CD14-positive monocyte (primary cell): ENCODE measurements around the gene C16orf96. TPM values are rescaled to one million over a fixed set of nuclear protein-coding genes. Genes with fewer than 3 reads are reported as not detected.

Experiments
- DNase-seq, 3 donors: peaks; one replicate each; pipeline ENCODE4 v3.0.0-alpha.2; 2011 to 2022
- H2AFZ ChIP-seq: 2 replicates; pipeline ENCODE4 v1.6.0; 2012; ENCODE audit warnings: mild to moderate bottlenecking, low read depth, low read length, inconsistent platforms; ENCODE audit not compliant: insufficient read depth, poor library complexity, severe bottlenecking
- H3K27ac ChIP-seq, 2 donors: 1 replicate in 1 of 2; 2 replicates in 1 of 2; pipeline ENCODE4 v1.5.1; 2012 to 2013; ENCODE audit warnings: low read length in 2 of 2, control low read depth in 1 of 2, inconsistent platforms in 1 of 2, low read depth in 1 of 2, mild to moderate bottlenecking in 1 of 2
- H3K27me3 ChIP-seq, 2 donors: one replicate each; pipeline versions ENCODE4 v1.6.0 to v1.6.1; 2011 to 2013; ENCODE audit warnings: low read length in 2 of 2; ENCODE audit not compliant: control insufficient read depth in 2 of 2, insufficient read depth in 2 of 2
- H3K36me3 ChIP-seq, 2 donors: replicated peaks in 1 of 2; 1 replicate in 1 of 2; 2 replicates in 1 of 2; pipeline versions ENCODE4 v1.5.1 to v1.6.1; 2012 to 2013; ENCODE audit warnings: low read length in 2 of 2, control low read depth in 1 of 2, inconsistent platforms in 1 of 2, mild to moderate bottlenecking in 1 of 2; ENCODE audit not compliant: insufficient read depth in 2 of 2, control insufficient read depth in 1 of 2
- H3K4me1 ChIP-seq, 2 donors: 1 replicate in 1 of 2; 2 replicates in 1 of 2; pipeline versions ENCODE4 v1.5.1 to v1.6.1; 2012 to 2013; ENCODE audit warnings: low read length in 2 of 2, control low read depth in 1 of 2, inconsistent platforms in 1 of 2, mild to moderate bottlenecking in 1 of 2, moderate library complexity in 1 of 2; ENCODE audit not compliant: insufficient read depth in 2 of 2, control insufficient read depth in 1 of 2
- H3K4me2 ChIP-seq: replicated peaks from 2 replicates; pipeline ENCODE3; 2012; ENCODE audit warnings: low read length, moderate library complexity, mild to moderate bottlenecking; ENCODE audit not compliant: poor library complexity, severe bottlenecking; ENCODE audit errors: extremely low read depth
- H3K4me3 ChIP-seq, 3 experiments: fragments of 200-600 bp in 1 of 3; sonication (generic) in 1 of 3; replicated peaks in 1 of 3; 1 replicate in 2 of 3; 2 replicates in 1 of 3; pipeline ENCODE4 v1.5.1; 2011 to 2013; ENCODE audit warnings: low read length in 3 of 3, mild to moderate bottlenecking in 3 of 3, control low read depth in 2 of 3, low read depth in 2 of 3, inconsistent platforms in 1 of 3, moderate library complexity in 1 of 3
- H3K79me2 ChIP-seq: 2 replicates; pipeline ENCODE4 v1.6.0; 2012; ENCODE audit warnings: mild to moderate bottlenecking, control low read depth, inconsistent platforms, low read length, moderate library complexity; ENCODE audit not compliant: insufficient read depth
- H3K9ac ChIP-seq: 2 replicates; pipeline ENCODE4 v1.6.0; 2017; ENCODE audit warnings: low read length, mild to moderate bottlenecking; ENCODE audit not compliant: insufficient read depth, poor library complexity, severe bottlenecking
- H3K9me3 ChIP-seq, 2 donors: replicated peaks in 1 of 2; 1 replicate in 1 of 2; 2 replicates in 1 of 2; pipeline versions ENCODE4 v1.5.1 to v1.6.1; 2012 to 2013; ENCODE audit warnings: low read length in 2 of 2, control low read depth in 1 of 2; ENCODE audit not compliant: control insufficient read depth in 1 of 2, insufficient read depth in 1 of 2
- H4K20me1 ChIP-seq: 2 replicates; pipeline ENCODE4 v1.6.0; 2012; ENCODE audit warnings: mild to moderate bottlenecking, low read length, control low read depth, moderate library complexity; ENCODE audit not compliant: insufficient read depth
- H3K27ac Mint-ChIP-seq, 7 donors: one replicate each; pipeline ENCODE4 v1.8.0; 2020; ENCODE audit warnings: mild to moderate bottlenecking in 7 of 7, mixed read lengths in 7 of 7, moderate library complexity in 6 of 7, inconsistent platforms in 2 of 7
- H3K27me3 Mint-ChIP-seq, 3 donors: one replicate each; pipeline ENCODE4 v1.8.0; 2021 to 2022; ENCODE audit warnings: low read depth in 3 of 3, mild to moderate bottlenecking in 3 of 3, mixed read lengths in 3 of 3, moderate library complexity in 3 of 3, inconsistent platforms in 1 of 3
- H3K36me3 Mint-ChIP-seq, 2 donors: one replicate each; pipeline ENCODE4 v1.8.0; 2020; ENCODE audit warnings: mixed read lengths in 2 of 2, inconsistent platforms in 1 of 2, mild to moderate bottlenecking in 1 of 2
- H3K4me1 Mint-ChIP-seq: one replicate; pipeline ENCODE4 v1.8.0; 2020; ENCODE audit warnings: mild to moderate bottlenecking, mixed read lengths
- H3K4me3 Mint-ChIP-seq, 2 donors: one replicate each; pipeline ENCODE4 v1.8.0; 2020; ENCODE audit warnings: mild to moderate bottlenecking in 2 of 2, mixed read lengths in 2 of 2, moderate library complexity in 1 of 2
- H3K9me3 Mint-ChIP-seq, 7 donors: one replicate each; pipeline ENCODE4 v1.8.0; 2020 to 2022; ENCODE audit warnings: mixed read lengths in 7 of 7, mild to moderate bottlenecking in 6 of 7, moderate library complexity in 6 of 7, inconsistent platforms in 2 of 7
- CTCF ChIP-seq: fragments of 200-600 bp; IDR thresholded peaks from one replicate; pipeline ENCODE4 v1.8.0; 2022; ENCODE audit warnings: antibody characterized with exemption, mild to moderate bottlenecking
- WGBS: methylation state at CpG from one replicate; pipeline ENCODE4 v1.1.5; 2013; ENCODE audit warnings: missing lambda C conversion rate; ENCODE audit not compliant: insufficient coverage; 5-methylcytosine and 5-hydroxymethylcytosine counted together
- intact Hi-C, 2 donors: fragments of 100-400 bp; cut with micrococcal nuclease; formaldehyde crosslinking; loops; one replicate each; pipeline versions ENCODE4 v1.15.0 to v1.15.1; 2023
- polyA plus RNA-seq, 3 donors: library from polyadenylated mRNA; depleted of rRNA in 1 of 3; unstranded in 2 of 3; stranded (reverse) in 1 of 3; fragments of 300-500 nt in 2 of 3; fragments of >200 nt in 1 of 3; fragmentation: Illumina TruSeq in 2 of 3; gene quantifications; 1 replicate in 2 of 3; 2 replicates in 1 of 3; pipeline ENCODE4 v1.2.3, GENCODE V29; 2012 to 2021

Gene C16orf96
- polyA plus RNA-seq, 3 donors = 0.13 TPM; not detected in 2

- no peak for DNase-seq
- Histone ChIP-seq H3K4me2 (no peak overlapping the region), H3K9ac (no peak overlapping the region), H2AFZ (no peak overlapping the region), H3K9me3 (peaks cover 0 to 11% of the 10 kb centered on the region in 2 donors), H3K27ac (no peak overlapping the region), H3K4me1 (no peaks in the 10 kb centered on the region), H3K4me3 (no peak overlapping the region), H3K79me2 (no peaks in the 10 kb centered on the region), H3K36me3 (no peaks in the 10 kb centered on the region), H4K20me1 (no peaks in the 10 kb centered on the region), H3K27me3 (peaks cover 0 to 9% of the 10 kb centered on the region in 2 donors)
- intact Hi-C loops = loop anchor here in 1 of 2 donors (5.0 kb wide), 1 partner anchor 81 kb away; no protein-coding TSS in a partner anchor
- TF ChIP-seq CTCF = no peak
- Mint-ChIP-seq H3K36me3 (no peaks in the 10 kb centered on the region), H3K4me1 (peaks cover 3% of the 10 kb centered on the region), H3K9me3 (peaks cover 2 to 12% (median 7%) of the 10 kb centered on the region in 7 donors), H3K27ac (no peak overlapping the region), H3K4me3 (no peak overlapping the region), H3K27me3 (peaks cover 9 to 21% (median 16%) of the 10 kb centered on the region in 3 donors)
- 100% methylated on average over 1 of the region's 2 CpGs for WGBS
Measured at GRCh38 chr16:4588386-4588785, 32.2 kb downstream of the C16orf96 start.

GRCh38 chr16:4588961-4589360 lies 32.8 kb downstream of the C16orf96 start:
- Mint-ChIP-seq H3K4me1 (peaks cover 3% of the 10 kb centered on the region), H3K36me3 (no peaks in the 10 kb centered on the region), H3K9me3 (peaks cover 2 to 12% (median 7%) of the 10 kb centered on the region in 7 donors), H3K4me3 (no peak overlapping the region), H3K27ac (no peak overlapping the region), H3K27me3 (peaks cover 9 to 21% (median 16%) of the 10 kb centered on the region in 3 donors)
- no peaks in the 10 kb centered on the region for H4K20me1 ChIP-seq
- no peaks in the 10 kb centered on the region for H3K79me2 ChIP-seq
- TF ChIP-seq CTCF = no peak
- H2AFZ ChIP-seq = no peak overlapping the region
- peaks cover 0 to 9% of the 10 kb centered on the region in 2 donors for H3K27me3 ChIP-seq
- WGBS = 100% methylated on average over 1 of the region's 6 CpGs
- H3K36me3 ChIP-seq = no peaks in the 10 kb centered on the region
- intact Hi-C loops = loop anchor here in 1 of 2 donors (5.0 kb wide), 1 partner anchor 82 kb away; no protein-coding TSS in a partner anchor
- no peaks in the 10 kb centered on the region for H3K4me1 ChIP-seq
- H3K27ac ChIP-seq = no peak overlapping the region
- H3K9ac ChIP-seq = no peak overlapping the region
- no peak overlapping the region for H3K4me2 ChIP-seq
- no peak overlapping the region for H3K4me3 ChIP-seq
- peaks cover 0 to 11% of the 10 kb centered on the region in 2 donors for H3K9me3 ChIP-seq
- DNase-seq = no peak
